Neuron (in vitro differentiated cells): Measurements from ENCODE around the gene ZW10.
"Not testable (repeated sequence)": the region's sequence is repeated elsewhere in the genome, so short reads cannot be mapped to it uniquely, and the experiment has no call there.

Experiments
- H2AFZ ChIP-seq: one replicate; pipeline ENCODE4 v1.6.1; 2013; ENCODE audit warnings: low read depth, mild to moderate bottlenecking, inconsistent platforms, low read length, moderate library complexity
- H3K27me3 ChIP-seq: one replicate; pipeline ENCODE4 v1.6.1; 2013; ENCODE audit warnings: low read length; ENCODE audit not compliant: insufficient read depth
- H3K36me3 ChIP-seq: one replicate; pipeline ENCODE4 v1.6.1; 2013; ENCODE audit warnings: low read length; ENCODE audit not compliant: insufficient read depth
- H3K4me1 ChIP-seq: one replicate; pipeline ENCODE4 v1.6.1; 2013; ENCODE audit warnings: low read length; ENCODE audit not compliant: insufficient read depth
- H3K4me3 ChIP-seq: 2 replicates; pipeline ENCODE4 v1.5.1; 2013; ENCODE audit warnings: mild to moderate bottlenecking, low read length, moderate library complexity
- H3K9me3 ChIP-seq: one replicate; pipeline ENCODE4 v1.6.1; 2013; ENCODE audit warnings: low read length

The ZW10 gene

GRCh38 chr11:113729456-113729855 lies 44.0 kb downstream of the ZW10 start:
- H3K36me3 ChIP-seq, result peaks cover 16% of the 10 kb centered on the region
- H3K9me3 ChIP-seq, result no peaks in the 10 kb centered on the region
- H3K4me3 ChIP-seq, result no peak overlapping the region
- H3K4me1 ChIP-seq, result no peaks in the 10 kb centered on the region
- no peaks in the 10 kb centered on the region for H3K27me3 ChIP-seq
- no peak overlapping the region for H2AFZ ChIP-seq

DNA sequence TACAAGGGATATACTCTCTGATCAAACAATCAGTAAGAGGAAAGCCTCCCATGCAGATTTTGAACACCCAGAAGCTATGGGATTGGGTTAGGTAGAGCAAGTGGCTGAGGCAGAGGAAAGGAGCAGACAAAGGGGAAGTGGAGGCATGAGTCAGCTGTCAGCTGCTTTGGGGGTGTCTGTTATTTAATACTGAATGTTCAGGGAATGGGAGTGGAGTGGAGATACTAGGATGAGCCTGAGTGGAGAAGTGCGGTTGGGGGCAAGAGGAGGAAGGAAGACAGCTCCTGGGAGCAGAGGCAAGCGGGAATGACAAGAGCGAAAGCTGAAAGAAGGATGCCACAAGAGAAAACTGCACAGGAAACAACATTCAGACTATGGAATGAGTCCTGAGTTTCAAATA lies 44.7 kb downstream of the ZW10 start:
- Histone ChIP-seq H3K4me1 (no peaks in the 10 kb centered on the region), H3K36me3 (peaks cover 9% of the 10 kb centered on the region), H3K27me3 (no peaks in the 10 kb centered on the region), H2AFZ (no peak overlapping the region), H3K9me3 (no peaks in the 10 kb centered on the region), H3K4me3 (no peak overlapping the region)

GRCh38 chr11:113725913-113726312 lies 47.6 kb downstream of the ZW10 start:
- Histone ChIP-seq H2AFZ (no peak overlapping the region), H3K27me3 (no peaks in the 10 kb centered on the region), H3K36me3 (no peaks in the 10 kb centered on the region), H3K4me1 (no peaks in the 10 kb centered on the region), H3K9me3 (no peaks in the 10 kb centered on the region), H3K4me3 (no peak overlapping the region)

GRCh38 chr11:113725407-113725806 lies 48.1 kb downstream of the ZW10 start:
- Histone ChIP-seq H3K27me3 (no peaks in the 10 kb centered on the region), H3K4me3 (no peak overlapping the region), H3K9me3 (no peaks in the 10 kb centered on the region), H2AFZ (no peak overlapping the region), H3K36me3 (no peaks in the 10 kb centered on the region), H3K4me1 (no peaks in the 10 kb centered on the region)

DNA sequence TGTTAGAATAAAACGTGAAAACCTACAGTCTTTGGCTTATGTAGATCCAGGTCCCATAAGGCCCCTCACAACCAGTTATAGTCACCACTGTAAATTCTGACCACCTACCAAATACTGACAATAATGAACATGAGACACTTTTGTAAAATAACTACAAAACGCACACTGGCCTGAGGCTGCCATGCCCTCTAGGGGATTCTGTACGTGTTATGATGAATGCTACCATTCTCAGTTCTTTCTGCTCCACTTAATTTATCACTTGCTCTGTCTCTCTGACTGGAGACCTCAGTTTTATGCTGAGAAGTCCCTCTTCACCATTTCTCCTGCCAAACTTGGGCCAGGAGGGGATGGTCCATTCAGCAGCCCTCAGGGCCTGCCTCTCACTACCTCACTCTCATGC lies 48.7 kb downstream of the ZW10 start:
- no peak overlapping the region for H3K4me3 ChIP-seq
- no peaks in the 10 kb centered on the region for H3K27me3 ChIP-seq
- H3K4me1 ChIP-seq, result no peaks in the 10 kb centered on the region
- H3K36me3 ChIP-seq, result no peaks in the 10 kb centered on the region
- H3K9me3 ChIP-seq, result no peaks in the 10 kb centered on the region
- no peak overlapping the region for H2AFZ ChIP-seq

- Histone ChIP-seq H3K4me1 (no peaks in the 10 kb centered on the region), H3K27me3 (no peaks in the 10 kb centered on the region), H3K9me3 (no peaks in the 10 kb centered on the region), H3K4me3 (no peak overlapping the region), H3K36me3 (no peaks in the 10 kb centered on the region), H2AFZ (no peak overlapping the region)
Measured at GRCh38 chr11:113723787-113724186, 49.7 kb downstream of the ZW10 start.

DNA sequence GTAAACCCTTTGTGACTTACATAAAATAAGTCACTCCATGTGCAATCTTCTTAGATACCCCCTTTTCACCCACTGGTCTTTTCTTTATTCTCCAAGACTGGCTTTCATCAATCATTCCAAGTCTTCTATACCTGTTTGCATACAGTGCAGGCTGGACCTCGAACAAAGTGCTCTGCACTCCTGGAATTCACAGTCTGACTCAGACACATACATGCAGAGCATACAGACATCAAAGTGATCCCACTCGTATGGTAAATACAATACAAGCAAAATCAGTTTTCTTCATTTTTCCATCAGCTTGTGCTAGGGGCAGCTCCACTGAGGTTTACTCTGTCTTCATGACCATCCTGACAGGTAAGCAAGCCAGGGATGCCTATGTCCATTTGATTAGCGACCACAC lies 50.6 kb downstream of the ZW10 start:
- Histone ChIP-seq H3K9me3 (no peaks in the 10 kb centered on the region), H3K27me3 (no peaks in the 10 kb centered on the region), H3K4me3 (no peak overlapping the region), H3K4me1 (no peaks in the 10 kb centered on the region), H2AFZ (no peak overlapping the region), H3K36me3 (no peaks in the 10 kb centered on the region)

GRCh38 chr11:113722221-113722620 lies 51.3 kb downstream of the ZW10 start:
- no peaks in the 10 kb centered on the region for H3K4me1 ChIP-seq

GRCh38 chr11:113721462-113722066 lies 51.9 kb downstream of the ZW10 start:
- H3K27me3 ChIP-seq, result no peaks in the 10 kb centered on the region
- H3K4me3 ChIP-seq, result no peak overlapping the region

More at GRCh38 chr11:113722221-113722620, 51.3 kb downstream of the ZW10 start:
- Histone ChIP-seq H2AFZ (no peak overlapping the region), H3K27me3 (no peaks in the 10 kb centered on the region), H3K4me3 (no peak overlapping the region), H3K36me3 (no peaks in the 10 kb centered on the region), H3K9me3 (no peaks in the 10 kb centered on the region)

GRCh38 chr11:113720478-113720877 lies 53.0 kb downstream of the ZW10 start:
- H3K9me3 ChIP-seq, H3K36me3 ChIP-seq, H3K27me3 ChIP-seq, H3K4me1 ChIP-seq, H2AFZ ChIP-seq, H3K4me3 ChIP-seq: not testable (repeated sequence)

More at GRCh38 chr11:113721462-113722066, 51.9 kb downstream of the ZW10 start:
- peaks cover 1% of the 10 kb centered on the region for H3K9me3 ChIP-seq
- H3K4me1 ChIP-seq, result no peaks in the 10 kb centered on the region
- no peaks in the 10 kb centered on the region for H3K36me3 ChIP-seq
- H2AFZ ChIP-seq, result no peak overlapping the region

- Histone ChIP-seq H3K4me3 (no peak overlapping the region), H3K4me1 (no peaks in the 10 kb centered on the region), H3K27me3 (no peaks in the 10 kb centered on the region), H2AFZ (no peak overlapping the region), H3K9me3 (peaks cover 3% of the 10 kb centered on the region), H3K36me3 (no peaks in the 10 kb centered on the region)
Measured at GRCh38 chr11:113715882-113716625, 57.4 kb downstream of the ZW10 start.

GRCh38 chr11:113715273-113715672 lies 58.2 kb downstream of the ZW10 start:
- H3K36me3 ChIP-seq, result no peaks in the 10 kb centered on the region
- no peaks in the 10 kb centered on the region for H3K4me1 ChIP-seq
- H2AFZ ChIP-seq, result no peak overlapping the region
- H3K27me3 ChIP-seq, result no peaks in the 10 kb centered on the region
- H3K9me3 ChIP-seq, result peaks cover 3% of the 10 kb centered on the region
- no peak overlapping the region for H3K4me3 ChIP-seq

- H3K36me3 ChIP-seq, result no peaks in the 10 kb centered on the region
- no peak overlapping the region for H3K4me3 ChIP-seq
- peaks cover 15% of the 10 kb centered on the region for H3K9me3 ChIP-seq
- no peaks in the 10 kb centered on the region for H3K27me3 ChIP-seq
- H3K4me1 ChIP-seq, result peaks cover 8% of the 10 kb centered on the region
- H2AFZ ChIP-seq, result no peak overlapping the region
Measured at GRCh38 chr11:113710989-113711388, 62.5 kb downstream of the ZW10 start.
